ENCODE results near the gene MERTK.
A peak's percentile ranks its signal among the peaks of the same experiment; 100 is the strongest.

The MERTK gene

GRCh38 chr2:112075490-112076260, 177.3 kb downstream of the MERTK start:
- no peak for DNase-seq (ENCODE audit: low read depth, low spot score)

- DNase-seq (ENCODE audit: low read depth, low spot score), result peak; percentile 20
Measured at GRCh38 chr2:112077814-112078213, 179.4 kb downstream of the MERTK start.

All from ELF-1 (cell line).